HG03060 (cell line): ENCODE results near the gene MALL.
"Not testable (repeated sequence)": the region's sequence is repeated elsewhere in the genome, so short reads cannot be mapped to it uniquely, and the experiment has no call there.

ENCODE experiments used
- ATAC-seq: cut with Tn5 transposase; IDR thresholded peaks from one replicate; pipeline ENCODE4 v1.9.1; 2021; ENCODE audit warnings: low read depth, moderate number of reproducible peaks; ENCODE audit not compliant: unreplicated experiment

MALL gene

GRCh38 chr2:110121052-110121334 is 5.4 kb upstream of the MALL start:
- ATAC-seq, result no peak

GRCh38 chr2:110120171-110121051 is 4.8 kb upstream of the MALL start:
- ATAC-seq, result no peak

GRCh38 chr2:110116033-110116710 is 550 bp upstream of the MALL start:
- ATAC-seq, result no peak

- ATAC-seq, result no peak
These were observed 779 bp downstream of the MALL start for GRCh38 chr2:110114831-110115255.

- ATAC-seq, result no peak
These were observed 1.5 kb downstream of the MALL start for GRCh38 chr2:110113961-110114591.

GRCh38 chr2:110108291-110108690 is 7.3 kb downstream of the MALL start:
- ATAC-seq, result not testable (repeated sequence)

GRCh38 chr2:110107092-110108079 is 8.2 kb downstream of the MALL start:
- no peak for ATAC-seq

GRCh38 chr2:110106642-110107041 is 9.0 kb downstream of the MALL start:
- no peak for ATAC-seq

GRCh38 chr2:110105608-110106467 is 9.8 kb downstream of the MALL start:
- no peak for ATAC-seq

GRCh38 chr2:110105183-110105582 is 10.4 kb downstream of the MALL start:
- ATAC-seq, result no peak

- no peak for ATAC-seq
These were observed 11.4 kb downstream of the MALL start for GRCh38 chr2:110104025-110104771.

GRCh38 chr2:110103061-110103961 is 12.3 kb downstream of the MALL start:
- no peak for ATAC-seq

GRCh38 chr2:110101901-110102803 is 13.5 kb downstream of the MALL start:
- no peak for ATAC-seq

- no peak for ATAC-seq
These were observed 14.3 kb downstream of the MALL start for GRCh38 chr2:110101280-110101844.

GRCh38 chr2:110100880-110101279 is 14.7 kb downstream of the MALL start:
- not testable (repeated sequence) for ATAC-seq

GRCh38 chr2:110100480-110100879 is 15.1 kb downstream of the MALL start:
- no peak for ATAC-seq
